ENCODE measurements around the gene ID4. TPM values are rescaled to one million over a fixed set of nuclear protein-coding genes. Genes with fewer than 3 reads are reported as not detected.

ID4 gene
- total RNA-seq, 2 donors from 2014 or later, result 2.4 to 5.3 TPM

DNA sequence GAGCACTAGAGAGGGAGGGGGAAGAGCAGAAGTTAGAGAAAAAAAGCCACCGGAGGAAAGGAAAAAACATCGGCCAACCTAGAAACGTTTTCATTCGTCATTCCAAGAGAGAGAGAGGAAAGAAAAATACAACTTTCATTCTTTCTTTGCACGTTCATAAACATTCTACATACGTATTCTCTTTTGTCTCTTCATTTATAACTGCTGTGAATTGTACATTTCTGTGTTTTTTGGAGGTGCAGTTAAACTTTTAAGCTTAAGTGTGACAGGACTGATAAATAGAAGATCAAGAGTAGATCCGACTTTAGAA, 2.0 kb downstream of the ID4 start:
- DNase-seq, result no peak
- TF ChIP-seq, protein P1, sequence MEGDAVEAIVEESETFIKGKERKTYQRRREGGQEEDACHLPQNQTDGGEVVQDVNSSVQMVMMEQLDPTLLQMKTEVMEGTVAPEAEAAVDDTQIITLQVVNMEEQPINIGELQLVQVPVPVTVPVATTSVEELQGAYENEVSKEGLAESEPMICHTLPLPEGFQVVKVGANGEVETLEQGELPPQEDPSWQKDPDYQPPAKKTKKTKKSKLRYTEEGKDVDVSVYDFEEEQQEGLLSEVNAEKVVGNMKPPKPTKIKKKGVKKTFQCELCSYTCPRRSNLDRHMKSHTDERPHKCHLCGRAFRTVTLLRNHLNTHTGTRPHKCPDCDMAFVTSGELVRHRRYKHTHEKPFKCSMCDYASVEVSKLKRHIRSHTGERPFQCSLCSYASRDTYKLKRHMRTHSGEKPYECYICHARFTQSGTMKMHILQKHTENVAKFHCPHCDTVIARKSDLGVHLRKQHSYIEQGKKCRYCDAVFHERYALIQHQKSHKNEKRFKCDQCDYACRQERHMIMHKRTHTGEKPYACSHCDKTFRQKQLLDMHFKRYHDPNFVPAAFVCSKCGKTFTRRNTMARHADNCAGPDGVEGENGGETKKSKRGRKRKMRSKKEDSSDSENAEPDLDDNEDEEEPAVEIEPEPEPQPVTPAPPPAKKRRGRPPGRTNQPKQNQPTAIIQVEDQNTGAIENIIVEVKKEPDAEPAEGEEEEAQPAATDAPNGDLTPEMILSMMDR (IDR thresholded peaks at IDR 0.05), result no peak
- Histone ChIP-seq H3K36me3 (no peaks in the 10 kb centered on the region), H3K9me3 (no peaks in the 10 kb centered on the region), H3K4me3 (peak overlapping the region; percentile 61), H3K27me3 (peaks cover 10% of the 10 kb centered on the region), H3K4me1 (no peaks in the 10 kb centered on the region), H3K27ac (peak overlapping the region; percentile 25), H3K9ac (ENCODE audit: low read depth in 2 of 2, low read length in 2 of 2) (peak overlapping the region; percentile 69 to 89)
- intact Hi-C loops (cut with DNase I), result no loop called here

DNA sequence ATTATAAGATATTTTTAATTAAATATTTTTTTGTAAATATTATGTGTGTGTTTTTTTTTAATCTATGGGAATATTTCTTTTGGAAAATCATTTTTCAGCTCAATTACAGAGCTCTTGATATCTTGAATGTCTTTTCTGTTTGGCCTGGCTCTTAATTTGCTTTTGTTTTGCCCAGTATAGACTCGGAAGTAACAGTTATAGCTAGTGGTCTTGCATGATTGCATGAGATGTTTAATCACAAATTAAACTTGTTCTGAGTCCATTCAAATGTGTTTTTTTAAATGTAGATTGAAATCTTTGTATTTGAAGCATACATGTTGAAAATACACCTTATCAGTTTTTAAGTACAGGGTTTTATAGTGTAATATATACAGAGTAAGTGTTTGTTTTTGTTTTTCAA, 2.6 kb downstream of the ID4 start:
- Histone ChIP-seq H3K9me3 (no peaks in the 10 kb centered on the region), H3K27me3 (peaks cover 10% of the 10 kb centered on the region), H3K9ac (ENCODE audit: low read depth in 2 of 2, low read length in 2 of 2) (no peak overlapping the region), H3K4me3 (no peak overlapping the region), H3K4me1 (no peaks in the 10 kb centered on the region), H3K36me3 (no peaks in the 10 kb centered on the region), H3K27ac (no peak overlapping the region)
- no peak for DNase-seq
- intact Hi-C loops (cut with DNase I), result no loop called here
- TF ChIP-seq, protein P1 (IDR thresholded peaks at IDR 0.05), result no peak

DNA sequence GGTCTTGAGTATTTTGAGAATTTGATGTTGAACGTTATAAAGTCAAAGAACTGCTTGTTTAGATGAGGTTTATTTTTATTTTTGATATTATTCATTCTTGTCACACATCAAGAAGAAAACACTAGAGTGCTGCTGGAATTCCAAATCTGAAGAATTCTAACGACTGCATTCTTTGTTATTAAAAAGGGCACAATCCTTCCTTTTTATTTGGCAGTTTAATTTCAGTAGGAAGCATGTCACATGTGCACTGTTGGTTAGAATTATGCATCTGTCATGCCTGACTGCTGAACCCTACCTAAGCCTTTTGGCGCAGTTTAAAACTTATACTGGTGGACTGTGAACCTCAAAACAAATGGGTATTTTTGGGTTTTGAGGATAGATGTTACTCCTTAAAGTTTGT, 4.0 kb downstream of the ID4 start:
- TF ChIP-seq, protein P1 (IDR thresholded peaks at IDR 0.05), result no peak
- no peaks in the 10 kb centered on the region for H3K4me1 ChIP-seq
- H3K27me3 ChIP-seq, result peaks cover 10% of the 10 kb centered on the region
- no peak overlapping the region for H3K27ac ChIP-seq
- H3K4me3 ChIP-seq, result no peak overlapping the region
- H3K9ac ChIP-seq (ENCODE audit: low read depth in 2 of 2, low read length in 2 of 2), result no peak overlapping the region
- no peak for DNase-seq
- no peaks in the 10 kb centered on the region for H3K36me3 ChIP-seq
- no peaks in the 10 kb centered on the region for H3K9me3 ChIP-seq
- intact Hi-C loops (cut with DNase I), result no loop called here

DNA sequence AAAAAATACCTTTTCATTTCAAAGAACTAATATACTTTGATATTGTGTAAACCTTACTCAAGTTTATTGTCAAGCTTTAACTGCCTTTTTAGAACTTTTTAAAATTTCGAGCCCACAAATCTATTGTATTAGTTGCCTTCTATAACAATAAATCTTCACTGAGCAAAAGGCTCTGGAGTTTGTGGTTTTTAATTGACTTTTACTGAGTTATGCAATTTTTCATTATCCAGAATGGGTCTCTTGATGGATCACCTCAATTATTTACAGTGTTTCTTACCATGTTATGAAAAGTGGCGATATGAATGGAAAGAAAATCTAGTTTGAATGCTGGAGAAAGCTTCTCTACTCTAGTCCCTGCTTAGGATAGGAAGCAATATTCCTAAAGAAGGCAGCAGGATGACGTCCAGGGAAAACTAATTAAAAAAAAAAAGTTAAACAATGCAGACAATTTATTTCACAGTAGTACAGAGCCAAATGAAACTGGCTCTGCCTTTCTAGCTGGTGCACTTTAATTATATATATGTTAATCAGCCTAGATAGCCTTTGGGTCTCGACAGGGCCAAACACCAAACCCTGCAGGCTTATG, 5.0 kb downstream of the ID4 start:
- Histone ChIP-seq H3K27me3 (peaks cover 10% of the 10 kb centered on the region), H3K36me3 (no peaks in the 10 kb centered on the region), H3K4me3 (no peak overlapping the region), H3K27ac (no peak overlapping the region), H3K4me1 (no peaks in the 10 kb centered on the region), H3K9me3 (no peaks in the 10 kb centered on the region), H3K9ac (ENCODE audit: low read depth in 2 of 2, low read length in 2 of 2) (no peak overlapping the region)
- intact Hi-C loops (cut with DNase I), result no loop called here
- DNase-seq, result no peak
- TF ChIP-seq, protein P1 (IDR thresholded peaks at IDR 0.05), result no peak

DNA sequence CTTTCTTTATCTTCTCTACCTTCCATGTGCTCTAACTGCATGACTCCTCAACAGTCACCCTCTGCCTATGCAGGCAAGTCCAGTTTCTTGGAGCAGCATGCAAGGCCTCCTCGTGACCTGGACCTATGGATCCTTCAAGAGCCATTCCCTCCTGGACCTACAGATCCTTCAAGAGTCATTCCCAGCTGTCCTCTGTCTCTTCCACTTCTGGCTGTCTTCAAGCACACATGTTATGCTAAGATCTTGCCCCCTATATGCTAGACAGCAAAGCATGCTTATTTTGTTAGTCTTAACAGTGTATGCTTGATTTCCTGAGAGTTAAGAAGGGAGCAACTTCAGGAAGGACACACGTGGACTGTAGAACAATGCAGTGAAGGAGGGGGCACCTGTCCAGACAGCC, 7.5 kb downstream of the ID4 start:
- Histone ChIP-seq H3K27ac (no peak overlapping the region), H3K27me3 (no peaks in the 10 kb centered on the region), H3K9me3 (no peaks in the 10 kb centered on the region), H3K36me3 (no peaks in the 10 kb centered on the region), H3K4me3 (no peak overlapping the region), H3K4me1 (no peaks in the 10 kb centered on the region), H3K9ac (ENCODE audit: low read depth in 2 of 2, low read length in 2 of 2) (no peak overlapping the region)
- no peak for DNase-seq
- TF ChIP-seq, protein P1 (IDR thresholded peaks at IDR 0.05), result no peak
- intact Hi-C loops (cut with DNase I), result no loop called here

Measured in colonic mucosa (tissue), 4 donors.